ENCODE data around the gene SLC35G1.

The SLC35G1 gene

DNA sequence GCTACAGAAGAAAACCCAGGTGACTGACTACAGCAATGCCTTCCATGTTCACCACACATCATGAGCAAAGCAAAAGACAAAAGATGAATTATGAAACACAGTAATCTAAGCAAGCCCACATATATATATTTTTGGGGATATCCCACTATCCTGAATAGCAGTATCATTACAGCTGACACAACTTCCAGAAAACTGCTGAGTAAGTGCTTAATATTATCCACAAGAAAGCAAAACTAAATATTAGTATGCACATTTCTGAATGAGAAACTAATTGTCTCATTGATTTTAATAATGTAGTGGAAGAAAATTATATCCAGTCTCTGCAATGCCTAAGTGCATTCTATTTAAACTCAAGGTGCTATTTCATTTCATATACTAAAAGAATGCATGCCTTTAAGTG lies 14.5 kb upstream of the SLC35G1 start:
- no peak for DNase-seq

DNA sequence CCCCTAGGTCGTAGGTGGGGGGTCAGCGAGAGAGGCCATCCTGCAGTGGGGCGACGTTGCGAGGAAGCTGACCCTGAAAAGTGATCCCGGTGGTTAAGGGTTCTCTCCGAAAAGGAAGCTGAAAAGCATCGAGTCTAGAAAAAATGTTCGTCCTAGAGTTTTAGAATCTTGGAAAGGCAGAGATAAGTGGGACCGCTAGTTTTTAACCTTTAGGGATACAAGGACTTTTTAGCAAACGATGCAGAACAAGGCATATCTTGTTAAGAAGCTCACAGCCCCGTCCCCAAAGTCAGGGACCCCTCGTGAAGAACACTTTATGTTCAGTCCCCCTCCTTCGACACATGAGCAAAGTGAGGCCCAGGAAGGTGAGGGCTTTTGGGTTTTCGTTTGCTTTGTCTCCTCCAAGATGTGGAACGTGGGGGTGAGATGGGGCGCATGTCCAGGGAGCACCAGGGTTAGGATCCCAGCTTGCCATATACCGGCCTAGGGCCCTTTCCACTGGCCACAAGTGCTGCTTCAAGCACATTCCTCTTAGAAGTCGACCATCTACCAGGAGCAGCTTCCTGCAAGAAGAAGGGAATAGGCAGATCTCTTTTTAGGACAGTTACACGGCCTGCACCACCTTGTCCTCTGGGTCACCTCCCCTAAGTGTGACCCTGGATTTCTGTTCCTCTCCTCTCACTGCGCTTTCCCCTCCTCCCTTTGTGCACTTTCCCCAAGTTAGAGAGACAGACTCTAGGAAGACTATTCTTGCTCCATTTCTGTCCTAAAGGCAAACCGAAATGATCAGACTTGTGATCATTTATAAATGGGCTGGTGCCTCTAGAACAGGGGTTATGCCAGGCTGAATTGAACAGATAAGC lies 969 bp downstream of the SLC35G1 start:
- no peak for DNase-seq

DNA sequence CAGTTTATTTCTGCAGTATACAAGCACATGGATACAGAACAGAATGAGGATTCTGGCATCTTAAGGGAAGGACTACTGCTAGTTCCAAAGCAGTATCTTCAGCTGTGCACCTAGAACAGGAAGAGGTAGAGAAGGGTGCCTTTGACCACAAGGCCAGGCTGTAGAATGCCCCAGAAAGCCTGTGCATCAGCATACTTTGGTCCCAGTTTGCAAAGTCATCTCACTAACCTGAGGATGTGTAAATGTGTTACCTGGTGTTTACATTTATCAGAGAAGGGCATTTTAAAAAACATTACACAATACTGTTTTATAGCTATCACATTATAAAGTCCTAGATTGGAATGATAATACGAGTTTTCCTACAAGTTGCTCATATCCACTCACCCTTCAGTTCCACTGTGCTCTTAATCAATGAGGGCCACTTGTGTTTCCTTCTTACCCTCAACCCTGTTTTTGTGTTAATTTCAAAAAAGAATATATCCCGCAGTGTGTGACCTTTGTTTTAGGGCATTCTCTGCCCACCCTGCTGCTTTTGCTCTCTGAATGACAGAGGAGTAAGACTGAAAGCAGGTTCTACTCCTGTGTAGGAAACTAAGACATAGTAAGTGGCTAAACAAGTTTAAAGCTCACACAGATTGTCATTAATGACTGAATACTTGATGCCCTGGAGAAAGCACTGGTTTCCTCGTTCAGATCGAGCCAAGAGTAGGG lies 3.4 kb downstream of the SLC35G1 start:
- no peak for DNase-seq

DNA sequence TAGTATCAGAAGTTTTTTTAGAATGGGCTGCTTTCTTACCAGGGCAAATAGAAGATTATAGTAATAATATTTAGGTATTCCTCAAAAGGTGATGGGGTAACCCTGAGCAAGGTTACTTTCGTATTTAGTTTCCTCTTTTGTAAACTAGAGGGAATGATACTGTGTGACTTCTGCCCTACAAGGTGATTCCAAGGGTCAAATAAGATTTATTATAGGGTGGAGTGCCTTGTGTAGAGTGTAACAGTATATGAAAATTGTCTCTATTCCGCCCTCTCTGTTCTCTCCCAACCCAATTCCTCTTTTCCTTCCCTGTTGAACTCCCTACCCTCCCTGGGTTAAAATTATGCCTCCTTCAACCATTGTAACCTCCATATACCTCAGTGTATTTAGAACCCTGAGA lies 5.3 kb downstream of the SLC35G1 start:
- no peak for DNase-seq

DNA sequence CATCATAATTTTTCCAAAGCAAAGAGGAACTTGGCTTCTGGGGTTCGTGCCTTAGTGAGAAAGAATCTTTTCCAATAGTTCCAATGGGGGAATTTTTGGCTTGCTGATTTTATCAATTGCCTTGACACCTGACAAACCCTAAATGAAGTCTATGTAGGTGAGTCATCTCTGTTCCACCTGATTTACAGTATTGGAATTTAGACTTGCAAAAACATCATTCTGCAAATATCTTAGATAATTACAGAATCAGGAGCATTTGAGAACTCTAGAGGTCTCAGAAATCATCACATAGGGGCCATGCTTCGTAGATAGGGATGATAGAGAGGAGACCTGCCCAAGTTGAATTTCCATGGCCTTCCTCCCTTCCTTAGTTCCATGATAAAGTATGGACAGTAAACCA lies 9.3 kb downstream of the SLC35G1 start:
- DNase-seq, result no peak

DNA sequence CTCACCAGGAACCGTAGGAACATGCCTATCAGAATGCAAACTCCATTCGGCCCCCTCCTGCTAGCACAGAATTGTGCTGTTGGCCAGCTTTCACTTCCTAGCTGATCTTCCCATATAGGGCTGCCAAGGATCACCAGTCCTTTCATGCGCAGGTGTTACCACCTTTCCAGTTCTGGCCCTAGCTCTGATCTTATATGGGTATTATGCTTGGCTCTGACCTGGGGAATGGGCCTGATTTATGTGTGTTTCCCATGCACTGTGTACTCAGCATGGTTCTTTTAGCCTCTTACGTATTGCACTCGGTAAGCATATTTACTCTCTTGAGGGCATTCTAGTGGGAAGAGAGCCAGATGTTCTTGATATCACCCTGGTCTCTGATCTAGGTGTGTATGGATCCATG lies 11.1 kb downstream of the SLC35G1 start:
- DNase-seq, result no peak

DNA sequence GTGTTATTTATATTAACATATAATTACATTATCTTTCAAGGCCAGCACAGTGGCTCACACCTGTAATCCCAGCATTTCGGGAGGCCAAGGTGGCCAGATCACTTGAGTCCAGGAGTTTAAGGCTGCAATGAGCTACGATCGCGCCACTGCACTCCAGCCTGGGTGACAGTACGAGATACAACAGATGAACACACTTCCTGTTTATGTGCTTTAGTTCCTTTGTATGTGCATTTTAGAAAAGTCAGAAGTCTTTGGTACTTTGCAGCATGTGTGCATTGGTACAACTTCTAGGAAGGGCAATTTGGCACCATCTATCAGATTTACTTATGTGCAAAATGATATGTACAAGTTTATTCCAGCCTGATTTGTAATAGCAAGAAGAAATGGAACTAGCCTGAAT lies 13.3 kb downstream of the SLC35G1 start:
- DNase-seq, result no peak

DNA sequence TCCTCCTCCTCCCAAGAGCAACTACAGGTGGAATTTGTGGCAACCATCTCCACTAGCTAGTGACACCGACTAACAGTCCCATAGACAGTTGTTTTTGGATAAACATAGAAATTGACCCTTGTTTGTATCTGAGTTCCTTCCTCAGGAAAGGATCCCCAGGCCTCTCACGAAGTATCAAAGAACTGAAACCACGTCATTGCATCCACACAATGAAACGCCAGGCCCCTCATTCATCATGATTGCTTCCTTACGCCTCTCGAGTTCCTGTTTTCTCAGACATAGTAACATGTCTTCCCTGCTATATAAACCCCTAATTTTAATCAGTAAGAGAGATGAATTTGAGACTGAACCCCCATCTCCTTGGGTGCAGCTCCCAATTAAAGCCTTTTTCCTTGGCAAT lies 18.1 kb downstream of the SLC35G1 start:
- no peak for DNase-seq

DNA sequence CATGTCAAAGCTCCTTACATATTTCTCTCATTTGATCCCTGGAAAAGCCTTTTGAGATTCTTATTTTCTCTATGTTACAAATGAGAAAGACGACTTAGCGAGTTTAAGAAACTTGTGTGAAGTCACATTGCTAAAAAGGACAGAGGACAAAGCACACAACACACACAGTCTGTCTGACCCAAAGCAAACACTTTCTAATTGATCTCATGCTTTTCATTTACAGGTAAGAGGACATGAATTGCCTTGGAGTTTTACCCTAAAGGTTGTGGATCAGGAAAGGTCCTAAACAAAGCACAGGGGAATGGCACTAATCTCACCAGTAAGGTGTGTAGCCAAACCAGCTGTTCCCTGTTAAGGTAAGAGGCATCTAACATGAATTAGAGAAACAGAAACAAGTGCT lies 18.7 kb downstream of the SLC35G1 start:
- no peak for DNase-seq

DNA sequence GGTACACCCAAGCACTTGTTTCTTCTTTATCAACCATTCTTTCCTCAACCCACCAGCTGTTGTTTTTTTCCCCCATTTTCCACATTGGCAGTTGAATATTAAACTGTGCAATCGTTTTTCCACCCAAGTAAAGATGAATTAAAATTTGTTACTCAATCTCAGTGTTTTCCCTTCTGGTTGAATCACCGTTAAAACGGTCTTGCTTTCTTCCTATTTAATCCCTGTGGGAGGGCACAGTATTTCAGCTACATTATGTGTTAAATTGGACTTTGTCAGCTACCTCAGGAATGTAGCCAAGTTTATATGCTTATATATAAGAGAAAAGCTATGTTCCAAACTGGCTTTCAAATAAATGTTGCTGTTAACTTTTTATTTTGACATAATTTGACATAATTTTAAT lies 19.9 kb downstream of the SLC35G1 start:
- no peak for DNase-seq

DNA sequence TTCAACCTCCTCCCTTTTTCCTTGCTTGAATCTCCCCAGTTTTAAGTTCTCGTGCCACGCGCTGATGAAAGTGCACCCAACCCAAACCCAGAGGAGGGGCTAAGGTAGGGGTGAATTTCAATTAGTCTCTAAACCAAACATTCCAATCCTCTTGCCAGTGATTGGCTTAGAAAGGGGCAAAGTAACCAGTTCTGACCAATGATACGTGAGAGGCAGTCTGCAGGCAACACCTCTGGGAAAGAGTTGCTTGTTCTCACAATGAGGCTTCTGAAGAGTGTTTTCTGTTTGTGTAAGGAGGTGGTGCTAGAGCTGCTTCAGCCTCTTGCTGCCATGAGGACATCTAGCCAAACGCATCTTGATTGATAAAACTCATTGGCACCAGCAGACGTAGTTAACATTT lies 21.8 kb downstream of the SLC35G1 start:
- no peak for DNase-seq

DNA sequence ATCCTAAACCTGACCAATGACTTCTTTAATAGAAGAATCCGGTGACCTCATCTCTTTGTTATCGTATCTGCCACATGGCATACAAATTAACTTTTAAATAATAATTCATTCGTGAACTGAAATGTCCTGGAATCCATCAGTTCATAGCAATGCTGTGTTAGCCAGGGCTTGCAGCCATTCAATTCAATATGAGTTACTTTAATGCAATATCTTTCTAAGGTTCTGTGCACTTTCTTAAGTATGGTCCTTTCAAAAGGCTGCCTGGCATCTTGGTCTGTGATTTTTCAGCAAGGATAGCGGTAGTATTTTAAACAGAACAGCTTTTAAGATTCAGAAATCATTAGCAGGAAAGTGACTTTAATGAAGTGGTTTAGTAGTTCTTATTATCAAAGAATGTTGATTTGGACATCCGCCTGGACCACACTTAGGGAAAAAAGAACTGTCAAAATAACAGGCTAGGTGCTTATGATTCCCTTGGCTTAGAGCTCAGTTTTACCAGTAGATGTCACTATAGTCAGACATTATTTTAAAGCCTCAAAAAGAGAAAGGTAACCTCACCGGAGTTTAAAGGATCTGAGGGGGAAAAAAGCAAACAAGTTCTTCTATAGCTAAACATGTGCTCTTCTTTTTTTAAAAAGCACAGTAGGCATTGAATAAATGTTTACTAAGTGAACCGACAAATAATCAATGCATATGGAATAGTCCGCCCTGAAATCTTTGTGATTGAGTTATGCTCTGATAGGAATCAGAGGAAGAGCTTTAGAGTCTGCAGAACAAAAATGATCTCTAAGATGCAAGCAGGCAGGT lies 22.7 kb downstream of the SLC35G1 start:
- no peak for DNase-seq

DNA sequence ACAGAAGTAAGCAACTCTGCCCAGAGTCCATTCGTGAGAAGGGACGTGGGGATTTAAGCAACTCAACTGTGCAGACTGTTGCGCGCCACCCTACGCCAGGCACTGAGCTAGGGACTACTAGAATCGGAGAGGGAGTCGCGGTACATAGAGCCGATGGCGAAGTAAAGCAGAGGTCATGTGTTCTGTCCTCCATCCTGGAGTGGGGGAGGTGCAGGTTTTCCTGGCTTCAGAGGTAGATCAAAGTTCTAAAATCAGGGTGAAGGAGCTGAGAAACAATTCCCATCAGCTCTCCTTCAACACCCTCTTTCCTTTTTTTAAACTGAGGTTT lies 23.2 kb downstream of the SLC35G1 start:
- no peak for DNase-seq

DNA sequence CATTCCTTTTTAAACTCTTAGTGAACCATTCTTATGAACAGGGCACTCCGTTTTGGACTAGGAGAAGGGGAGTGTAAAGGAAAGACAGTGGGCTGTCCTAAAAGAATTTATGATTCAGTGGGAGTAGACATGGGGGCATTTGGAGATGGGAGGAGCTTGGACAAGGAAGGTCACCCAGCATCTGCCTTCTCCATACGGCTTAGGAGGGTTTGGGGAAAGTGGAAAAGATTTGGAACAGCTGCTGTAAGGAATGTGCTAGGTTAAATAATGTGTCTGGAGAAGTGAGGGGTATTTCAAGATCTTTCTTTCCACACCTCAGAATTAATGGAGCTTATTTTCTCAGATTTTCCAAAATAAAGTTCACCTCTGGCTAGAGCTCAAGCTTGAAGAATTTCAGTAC lies 24.0 kb downstream of the SLC35G1 start:
- DNase-seq, result no peak

DNA sequence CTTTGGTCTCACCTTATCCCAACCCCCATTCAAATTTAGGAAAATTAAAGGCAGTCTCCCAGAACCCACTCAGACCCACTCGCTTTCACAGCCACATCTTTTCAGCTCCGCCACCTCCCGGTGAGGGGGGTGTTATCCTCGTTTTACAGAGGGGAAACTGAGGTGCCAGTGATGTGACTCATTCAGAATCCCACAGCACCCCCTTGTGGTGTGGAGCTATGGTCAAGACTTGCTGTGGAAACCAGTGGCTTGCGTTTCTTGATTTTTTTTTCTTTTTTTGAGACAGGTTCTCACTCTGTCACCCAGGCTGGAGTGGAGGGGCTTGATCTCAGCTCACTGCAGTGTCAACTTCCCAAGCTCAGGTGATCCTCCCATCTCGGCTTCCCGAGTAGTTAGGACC lies 27.6 kb downstream of the SLC35G1 start:
- no peak for DNase-seq

DNA sequence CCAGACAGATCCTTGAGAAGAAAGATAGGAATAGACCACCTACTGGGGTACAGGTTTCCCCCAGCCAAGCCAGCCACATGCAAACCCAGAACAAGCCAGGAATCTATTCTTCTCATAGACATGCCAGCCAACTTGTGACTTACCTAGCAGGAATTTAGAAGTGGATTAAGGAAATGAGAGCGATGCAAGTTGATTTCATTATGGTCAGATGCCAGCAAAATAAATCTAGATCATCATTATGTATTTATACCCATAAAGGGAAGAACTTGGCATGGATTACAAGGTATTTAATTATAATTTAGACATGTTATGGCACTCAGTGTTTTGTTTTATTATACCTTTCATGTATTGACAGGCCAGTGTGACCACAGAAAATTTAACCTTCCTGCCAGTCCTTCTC lies 32.8 kb downstream of the SLC35G1 start:
- DNase-seq, result no peak

DNA sequence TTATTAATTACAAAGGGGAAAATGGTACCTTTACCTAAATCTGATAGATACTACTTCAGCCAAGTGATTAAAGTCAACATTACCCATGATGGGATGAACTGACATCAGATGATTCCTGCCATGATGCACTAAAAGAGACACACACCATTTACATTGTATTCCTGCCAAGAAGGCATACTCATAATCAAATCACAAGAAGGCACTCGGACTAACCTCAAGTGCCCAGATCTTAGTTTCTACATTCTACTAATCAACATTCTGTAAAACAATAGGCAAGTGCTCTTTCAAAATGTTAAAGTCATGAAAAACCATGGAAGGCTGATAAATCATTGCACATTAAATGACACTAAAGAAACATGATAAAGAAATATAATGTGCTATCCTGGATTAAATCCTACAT lies 44.4 kb downstream of the SLC35G1 start:
- DNase-seq, result no peak

DNA sequence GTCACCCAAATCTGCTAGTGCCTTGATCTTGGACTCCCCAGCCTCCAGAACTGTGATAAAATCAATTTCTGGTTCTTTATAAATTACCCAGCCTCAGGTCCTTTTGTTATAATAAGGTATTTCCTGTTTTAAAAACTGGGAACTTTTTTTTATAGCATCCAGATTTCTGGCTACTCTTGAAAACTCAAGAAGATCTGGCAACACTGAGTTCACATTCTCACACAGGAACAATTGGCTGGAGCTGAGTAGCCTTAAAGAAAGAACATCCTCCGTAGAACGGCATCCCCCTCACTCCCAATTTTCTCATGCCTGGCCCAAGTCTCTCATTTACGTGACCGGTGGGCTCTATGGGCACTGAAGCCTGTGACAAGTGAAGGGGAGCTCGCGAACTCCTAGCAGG lies 47.1 kb downstream of the SLC35G1 start:
- no peak for DNase-seq

DNA sequence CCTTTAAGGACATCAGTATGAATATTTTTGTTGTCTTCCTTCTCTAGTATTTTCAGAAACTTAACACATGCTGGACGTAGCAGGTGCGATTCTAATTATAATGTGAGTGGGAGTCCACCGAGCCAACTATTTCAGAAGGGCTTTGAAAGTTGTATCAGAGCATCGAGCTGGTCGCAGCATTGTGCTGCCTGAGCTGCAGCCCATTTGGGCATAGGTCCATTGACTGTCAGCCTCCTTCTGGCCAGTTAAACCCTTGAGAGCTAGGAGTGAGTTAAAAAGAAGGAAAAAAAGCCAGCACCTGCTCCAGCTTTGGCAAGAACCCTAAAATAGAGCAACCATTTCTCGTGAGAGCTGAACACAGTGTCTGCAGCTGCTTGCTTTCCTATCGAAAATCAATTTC lies 47.8 kb downstream of the SLC35G1 start:
- DNase-seq, result no peak

DNA sequence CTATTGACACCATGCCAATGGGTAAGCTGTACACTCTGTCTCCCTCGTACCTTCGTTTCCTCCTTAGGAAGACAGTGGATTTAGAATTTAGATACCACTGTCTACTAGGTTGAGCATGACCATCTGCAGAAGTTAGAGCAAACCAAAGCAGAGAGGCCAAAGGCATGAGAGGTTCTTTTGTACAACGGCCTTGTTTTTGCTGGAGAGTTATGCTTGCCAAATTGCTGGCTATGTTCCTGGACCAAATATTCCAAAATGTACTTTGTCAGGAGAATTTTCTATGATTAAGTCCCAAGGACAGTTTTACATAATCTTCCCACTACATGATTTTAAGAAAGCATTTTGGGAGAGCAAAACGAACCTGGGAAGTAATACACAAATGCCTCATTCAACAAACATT lies 52.0 kb downstream of the SLC35G1 start:
- no peak for DNase-seq

DNA sequence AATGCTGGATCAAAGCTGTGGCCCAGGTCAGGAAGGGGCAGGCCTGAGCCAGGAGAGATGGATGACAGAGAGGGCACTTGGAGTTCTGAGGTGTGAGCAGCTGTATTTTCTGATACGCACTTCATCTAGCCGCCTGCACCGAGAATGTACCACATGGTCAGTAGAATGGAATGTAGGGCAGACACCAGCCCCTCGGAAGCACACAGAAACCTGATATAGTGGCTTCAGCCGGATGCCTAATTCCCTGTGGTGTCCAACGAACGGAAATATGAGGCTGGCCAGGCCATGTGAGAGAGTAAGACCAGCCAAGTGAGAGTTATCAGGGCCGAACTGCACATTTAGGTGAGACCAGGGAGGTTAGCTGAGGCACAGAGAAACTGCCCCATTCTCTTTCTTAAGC lies 53.3 kb downstream of the SLC35G1 start:
- no peak for DNase-seq

DNA sequence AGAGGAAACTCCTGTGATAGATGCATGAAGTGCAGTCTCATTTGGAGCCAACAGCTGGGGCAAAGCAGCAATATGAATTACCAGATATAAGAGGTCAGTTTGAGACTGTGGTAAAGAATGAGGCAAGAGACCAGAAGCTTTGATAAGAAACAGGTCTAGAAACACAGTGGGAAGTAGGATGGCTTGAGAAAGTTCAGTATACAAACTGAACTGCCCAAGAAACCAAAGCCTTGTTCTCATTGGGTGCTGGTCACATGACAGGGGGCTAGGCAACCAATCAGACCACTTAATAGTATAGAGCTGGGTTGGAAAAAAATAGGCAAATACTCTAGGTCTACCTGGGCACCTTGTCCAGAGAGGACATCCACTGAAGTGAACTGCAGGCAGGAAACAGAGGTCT lies 53.7 kb downstream of the SLC35G1 start:
- no peak for DNase-seq

DNA sequence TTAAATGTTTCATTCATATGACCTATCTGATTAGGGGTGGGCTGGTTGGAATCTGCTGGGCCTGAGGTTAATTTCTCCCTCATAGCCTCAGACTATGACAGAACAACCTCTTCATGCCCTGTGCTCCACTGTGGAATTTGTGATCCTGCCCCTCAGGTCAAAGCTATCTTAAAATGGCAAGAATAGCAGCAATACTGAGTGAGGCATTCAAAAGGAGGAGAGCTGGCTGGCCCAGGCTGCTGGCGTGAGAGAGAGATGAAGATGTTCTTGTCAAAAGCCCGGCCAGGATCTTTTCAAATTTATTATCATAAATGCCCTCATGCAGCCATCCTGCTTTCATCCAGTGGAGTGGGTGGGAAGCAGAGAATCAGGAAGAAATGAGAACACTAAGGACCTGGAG lies 58.1 kb downstream of the SLC35G1 start:
- DNase-seq, result no peak

Measured in NCI-H1417 treated with DMSO at 0.1 percent for 48 hours (cell line).